Measurements from ENCODE around the gene CNTFR.

GRCh38 chr9:34620061-34620994 is 30.8 kb upstream of the CNTFR start, which contains the start of gene DCTN3:
- TF ChIP-seq EZH2 (IDR thresholded peaks at IDR 0.05; ENCODE audit: low read length) = no peak
- no peak for TF ChIP-seq CTCF (optimal IDR thresholded peaks at IDR 0.05 in 1 of 3, IDR thresholded peaks at IDR 0.05 in 1 of 3, conservative IDR thresholded peaks at IDR 0.05 in 1 of 3; ENCODE audit: extremely low read depth in 1 of 3, insufficient read depth in 2 of 3, low read length in 3 of 3)
